GM12878 (cell line): Measurements from ENCODE around the gene PPP2R2D. TPM values are rescaled to one million over a fixed set of nuclear protein-coding genes. Genes with fewer than 3 reads are reported as not detected.

Experiments
- ATAC-seq: fragments of 200-7000 bp; cut with Tn5 transposase; 3 replicates; pipeline ENCODE4 v1.9.1; 2020; ENCODE audit warnings: mild to moderate bottlenecking, moderate library complexity
- BruUV-seq: library from RNA; stranded (reverse); fragments of 400-500 nt; replicated peaks from 2 replicates; lab custom pipeline; 2021; lab: Mats Ljungman, UMichigan
- CTCF ChIA-PET: fragments of 300-600 bp; sonication (Branson Sonifier 250); formaldehyde crosslinking; extraction: SDS; loops from one replicate; lab custom pipeline; 2021; ENCODE audit warnings: inconsistent platforms; lab: Yijun Ruan, JAX
- POLR2A ChIA-PET: fragments of 350-600 bp; formaldehyde crosslinking; extraction: SDS; loops from one replicate; lab custom pipeline; 2021; ENCODE audit warnings: inconsistent platforms; lab: Charles Lee
- RAD21 ChIA-PET: fragments of 300-600 bp; sonication (Branson Sonifier 250); formaldehyde crosslinking; loops from one replicate; lab custom pipeline; 2023; ENCODE audit warnings: antibody characterized with exemption; ENCODE audit not compliant: unreplicated experiment; lab: Charles Lee
- SMC1A ChIA-PET: fragments of 300-600 bp; sonication (Branson Sonifier 250); formaldehyde crosslinking; loops from one replicate; lab custom pipeline; 2023; ENCODE audit not compliant: unreplicated experiment, uncharacterized antibody; lab: Charles Lee
- DNase-seq: peaks from one replicate; pipeline ENCODE4 v3.0.0-alpha.2; 2011; ENCODE audit warnings: low read depth, low spot score
- FAIRE-seq: peaks from 3 replicates; lab custom pipeline; 2011; peaks lifted over from hg19 to GRCh38; lab: Jason Lieb, UNC
- H2AFZ ChIP-seq: 2 replicates; pipeline ENCODE4 v1.6.0; 2011; ENCODE audit warnings: low read depth, low read length, control low read depth; ENCODE audit not compliant: control insufficient read depth
- H3K27ac ChIP-seq: 2 replicates; pipeline ENCODE4 v1.5.1; 2011; ENCODE audit warnings: control low read depth; ENCODE audit not compliant: control insufficient read depth, insufficient read depth
- H3K27me3 ChIP-seq, 2 experiments: replicated peaks in 1 of 2; 2 replicates each; pipeline versions ENCODE4 v1.6.0 to v1.6.1; 2011; ENCODE audit warnings: low read length in 1 of 2; ENCODE audit not compliant: control insufficient read depth in 2 of 2, insufficient read depth in 2 of 2
- H3K36me3 ChIP-seq, 2 experiments: 2 replicates each; pipeline ENCODE4 v1.5.1; 2011; ENCODE audit warnings: low read length in 1 of 2; ENCODE audit not compliant: control insufficient read depth in 2 of 2, insufficient read depth in 2 of 2
- H3K4me1 ChIP-seq: 2 replicates; pipeline ENCODE4 v1.6.1; 2011; ENCODE audit warnings: mild to moderate bottlenecking, low read length, moderate library complexity, mixed read lengths; ENCODE audit not compliant: control insufficient read depth, insufficient read depth
- H3K4me2 ChIP-seq: 2 replicates; pipeline ENCODE4 v1.6.0; 2011; ENCODE audit warnings: control low read depth; ENCODE audit not compliant: control insufficient read depth, insufficient read depth
- H3K4me3 ChIP-seq: fragments of 200-600 bp; sonication (generic); 2 replicates; pipeline ENCODE4 v1.5.1; 2016
- H3K79me2 ChIP-seq: 2 replicates; pipeline ENCODE4 v1.6.0; 2011; ENCODE audit warnings: low read length; ENCODE audit not compliant: control insufficient read depth, insufficient read depth
- H3K9ac ChIP-seq: 2 replicates; pipeline ENCODE4 v1.8.0; 2011; ENCODE audit warnings: low read length, control low read depth, mixed read lengths; ENCODE audit not compliant: control insufficient read depth, insufficient read depth
- H3K9me3 ChIP-seq: replicated peaks from 3 replicates; pipeline ENCODE4 v1.5.1; 2011; ENCODE audit warnings: mild to moderate bottlenecking, low read length; ENCODE audit not compliant: control insufficient read depth, insufficient read depth
- H4K20me1 ChIP-seq: 2 replicates; pipeline ENCODE4 v1.6.0; 2011; ENCODE audit not compliant: control insufficient read depth, insufficient read depth
- ATF2 ChIP-seq: IDR thresholded peaks from 2 replicates; pipeline ENCODE4 v1.6.1; 2012; ENCODE audit warnings: low read length, inconsistent platforms
- CBFB ChIP-seq: IDR thresholded peaks from 2 replicates; pipeline ENCODE4 v1.6.1; 2016; ENCODE audit warnings: antibody characterized with exemption, low read depth
- CEBPB ChIP-seq, 2 experiments: fragments of 150-350 bp in 1 of 2; IDR thresholded peaks; 2 replicates each; pipeline ENCODE4 v1.6.1; 2012 to 2014; ENCODE audit warnings: low read depth in 2 of 2, low read length in 2 of 2, borderline replicate concordance in 1 of 2, inconsistent platforms in 1 of 2
- CHD2 ChIP-seq: IDR thresholded peaks from 2 replicates; pipeline ENCODE4 v1.6.1; 2011; ENCODE audit warnings: low read depth, low read length, improper control_type of control experiment, borderline replicate concordance
- GATAD2B ChIP-seq: fragments of 450-650 bp; conservative IDR thresholded peaks from 2 replicates; pipeline ENCODE4 v1.6.1; 2017; ENCODE audit warnings: low read depth, mild to moderate bottlenecking, moderate library complexity
- IKZF1 ChIP-seq: fragments of 450-650 bp; conservative IDR thresholded peaks from 2 replicates; pipeline ENCODE4 v1.6.1; 2017; ENCODE audit warnings: antibody characterized with exemption, mild to moderate bottlenecking
- JUNB ChIP-seq: IDR thresholded peaks from 2 replicates; pipeline ENCODE4 v1.6.1; 2016; ENCODE audit warnings: antibody characterized with exemption, mild to moderate bottlenecking
- NR2C2 ChIP-seq: IDR thresholded peaks from 2 replicates; pipeline ENCODE4 v1.6.1; 2011; ENCODE audit warnings: borderline replicate concordance, low read depth; ENCODE audit not compliant: control insufficient read depth, insufficient read length
- PAX5 ChIP-seq: IDR thresholded peaks from 2 replicates; pipeline ENCODE4 v1.6.1; 2011; ENCODE audit warnings: low read depth, low read length, borderline replicate concordance
- PBX3 ChIP-seq: IDR thresholded peaks from 2 replicates; pipeline ENCODE4 v1.6.1; 2011; ENCODE audit warnings: mild to moderate bottlenecking, low read depth, low read length, moderate library complexity; ENCODE audit not compliant: insufficient replicate concordance
- POU2F2 ChIP-seq: IDR thresholded peaks from 3 replicates; pipeline ENCODE4 v1.6.1; 2011; ENCODE audit warnings: low read depth, mild to moderate bottlenecking, low read length, borderline replicate concordance
- RAD21 ChIP-seq: IDR thresholded peaks from 2 replicates; pipeline ENCODE4 v1.6.1; 2011; ENCODE audit warnings: mild to moderate bottlenecking, low read depth, low read length, moderate library complexity; ENCODE audit not compliant: insufficient read depth
- RAD51 ChIP-seq: fragments of 450-650 bp; IDR thresholded peaks from 2 replicates; pipeline ENCODE4 v1.6.1; 2016; ENCODE audit warnings: moderate library complexity, mild to moderate bottlenecking, inconsistent platforms
- SREBF1 ChIP-seq: IDR thresholded peaks from 2 replicates; pipeline ENCODE4 v1.6.1; 2012; ENCODE audit warnings: mild to moderate bottlenecking, low read length
- ZBTB40 ChIP-seq: fragments of 450-650 bp; IDR thresholded peaks from 2 replicates; pipeline ENCODE4 v1.6.1; 2016; ENCODE audit warnings: mild to moderate bottlenecking, moderate library complexity, borderline replicate concordance
- WGBS: methylation state at CpG from one replicate; pipeline ENCODE4 v1.1.6; 2016; ENCODE audit warnings: low lambda C conversion rate; ENCODE audit not compliant: insufficient replicate concordance, insufficient coverage; ENCODE audit errors: missing lambda C conversion rate; 5-methylcytosine and 5-hydroxymethylcytosine counted together
- in situ Hi-C: fragments of 300-500 bp; cut with MboI; formaldehyde crosslinking; loops from 9 replicates; pipeline ENCODE4 v1.14.3; 2018; ENCODE audit warnings: mixed read lengths
- intact Hi-C: fragments of 100-400 bp; cut with micrococcal nuclease; formaldehyde crosslinking; loops from one replicate; pipeline ENCODE4 v1.14.2; 2022; ENCODE audit not compliant: unreplicated experiment
- polyA plus RNA-seq, 11 experiments: library from polyadenylated mRNA; depleted of rRNA in 4 of 11; unstranded in 6 of 11; stranded (reverse) in 5 of 11; fragments of >200 nt; fragmentation: Nextera tagmentation in 4 of 11; fragmentation: Illumina TruSeq in 1 of 11; extraction: Ambion mirVana in 4 of 11; extraction: Trizol in 1 of 11; gene quantifications; 1 replicate in 1 of 11; 2 replicates in 10 of 11; pipeline versions ENCODE4 v1.2.1 to v1.2.3, GENCODE V29; 2011 to 2016; ENCODE audit warnings: inconsistent platforms in 2 of 11, missing spikeins in 2 of 11, low read depth in 1 of 11
- total RNA-seq, 4 experiments: library from RNA; depleted of rRNA in 3 of 4; stranded (reverse); fragments of >200 nt in 3 of 4; fragmentation: Illumina TruSeq in 1 of 4; extraction: Trizol in 1 of 4; gene quantifications; 2 replicates each; pipeline versions ENCODE4 v1.2.1 to v1.2.3, GENCODE V29; 2013 to 2021

PPP2R2D gene
- total and polyA plus RNA-seq, 10 of the 15 experiments (the other 5 are each of a cell fraction or from before 2014, with no cell fraction given), result 2.8 to 41.9 (median 21.8) TPM

GRCh38 chr10:131911451-131911850, 10.6 kb downstream of the PPP2R2D start:
- no peak for FAIRE-seq
- peaks cover 0 to 9% of the 10 kb centered on the region in 2 experiments; a peak in 3 of 4 replicates for H3K36me3 ChIP-seq
- H4K20me1 ChIP-seq, result no peaks in the 10 kb centered on the region
- no TSS peak for BruUV-seq
- no peak overlapping the region for H3K4me3 ChIP-seq
- H3K9ac ChIP-seq, result no peak overlapping the region
- ATAC-seq, result no peak
- in situ Hi-C loops (no loop called here), intact Hi-C loops (no loop called here)
- no peaks in the 10 kb centered on the region for H3K4me1 ChIP-seq
- no peaks in the 10 kb centered on the region for H3K27me3 ChIP-seq
- no peak overlapping the region for H2AFZ ChIP-seq
- no peak overlapping the region for H3K27ac ChIP-seq
- ChIA-PET POLR2A (interaction anchor here (1.3 kb wide), 1 partner anchor 13 kb away, joined by 3 read pairs; no protein-coding TSS in a partner anchor), RAD21 (no interaction called here), SMC1A (no interaction called here), CTCF (no interaction called here)
- no peak overlapping the region for H3K4me2 ChIP-seq
- 91% methylated on average over 9 of the region's 9 CpGs for WGBS
- H3K9me3 ChIP-seq, result peaks cover 3% of the 10 kb centered on the region
- no peak for DNase-seq
- peaks cover 52% of the 10 kb centered on the region for H3K79me2 ChIP-seq
- TF ChIP-seq PBX3 (no peak), GATAD2B (no peak), ZBTB40 (no peak), POU2F2 (no peak), RAD51 (no peak), IKZF1 (no peak), SREBF1 (no peak), JUNB (no peak), PAX5 (no peak), NR2C2 (no peak), CBFB (no peak), CEBPB (IDR thresholded peaks at IDR 0.05; ENCODE audit: borderline replicate concordance in 1 of 2, low read depth in 2 of 2, low read length in 2 of 2) (no peak), ATF2 (no peak), CHD2 (no peak), RAD21 (no peak)
